ENCODE measurements around the gene HAGH.
"Not testable (repeated sequence)": the region's sequence is repeated elsewhere in the genome, so short reads cannot be mapped to it uniquely, and the experiment has no call there.

Gene HAGH

DNA sequence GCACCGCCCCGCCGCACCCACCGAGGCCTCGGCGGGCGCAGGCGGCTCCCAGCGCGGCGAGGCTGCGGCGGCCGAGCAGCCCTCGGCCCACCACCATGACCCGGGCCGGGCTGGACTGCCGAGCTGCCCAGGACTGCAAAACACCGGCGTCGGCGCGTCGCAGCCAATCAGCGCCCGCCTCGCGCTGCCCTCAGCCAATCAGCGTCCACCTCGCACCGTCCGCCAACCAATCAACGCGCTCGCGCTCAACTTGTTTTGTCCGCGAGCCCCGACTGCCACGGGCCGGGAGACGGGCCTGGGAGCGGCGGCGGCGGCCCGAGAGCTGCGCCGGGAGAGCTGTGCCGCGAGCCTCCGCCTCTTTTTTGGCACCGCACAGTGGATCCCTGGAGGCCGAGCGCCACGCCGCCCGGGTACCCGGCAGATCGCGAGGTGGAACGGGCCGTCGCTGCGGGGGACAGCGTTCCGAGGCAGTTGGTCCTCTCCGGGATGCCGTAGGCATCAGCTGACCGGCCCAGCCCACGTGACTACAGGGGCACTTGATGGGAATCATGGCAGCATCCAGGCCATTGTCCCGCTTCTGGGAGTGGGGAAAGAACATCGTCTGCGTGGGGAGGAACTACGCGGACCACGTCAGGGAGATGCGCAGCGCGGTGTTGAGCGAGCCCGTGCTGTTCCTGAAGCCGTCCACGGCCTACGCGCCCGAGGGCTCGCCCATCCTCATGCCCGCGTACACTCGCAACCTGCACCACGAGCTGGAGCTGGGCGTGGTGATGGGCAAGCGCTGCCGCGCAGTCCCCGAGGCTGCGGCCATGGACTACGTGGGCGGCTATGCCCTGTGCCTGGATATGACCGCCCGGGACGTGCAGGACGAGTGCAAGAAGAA, at the start of gene HAGH, which contains the start of gene FAHD1:
Gene HAGH, minus strand, starts transcription at position 135 of the 883 bp plus-strand sequence. Its CDS starts 38 bp downstream, at position 97.
Gene FAHD1, plus strand, starts transcription at position 516 of the 883 bp plus-strand sequence. Its CDS starts 33 bp downstream, at position 549.
- peak; percentile 86 for DNase-seq

DNA sequence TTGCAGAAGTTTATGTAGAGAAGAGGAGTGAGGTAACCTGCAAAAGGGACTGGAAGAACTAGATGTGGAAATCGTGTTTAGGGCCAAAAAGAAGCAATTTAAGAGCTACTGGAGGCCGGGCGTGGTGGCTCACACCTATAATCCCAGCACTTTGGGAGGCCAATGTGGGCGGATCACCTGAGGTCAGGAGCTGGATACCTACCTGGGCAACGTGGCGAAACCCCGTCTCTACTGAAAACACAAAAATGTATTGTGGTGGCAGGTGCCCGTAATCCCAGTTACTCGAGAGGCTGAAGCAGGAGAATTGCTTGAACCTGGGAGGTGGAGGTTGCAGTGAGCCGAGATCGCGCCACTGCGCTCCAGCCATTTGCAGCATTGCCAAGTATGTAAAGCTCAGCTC, 49.4 kb upstream of the HAGH start:
- DNase-seq: not testable (repeated sequence)

DNA sequence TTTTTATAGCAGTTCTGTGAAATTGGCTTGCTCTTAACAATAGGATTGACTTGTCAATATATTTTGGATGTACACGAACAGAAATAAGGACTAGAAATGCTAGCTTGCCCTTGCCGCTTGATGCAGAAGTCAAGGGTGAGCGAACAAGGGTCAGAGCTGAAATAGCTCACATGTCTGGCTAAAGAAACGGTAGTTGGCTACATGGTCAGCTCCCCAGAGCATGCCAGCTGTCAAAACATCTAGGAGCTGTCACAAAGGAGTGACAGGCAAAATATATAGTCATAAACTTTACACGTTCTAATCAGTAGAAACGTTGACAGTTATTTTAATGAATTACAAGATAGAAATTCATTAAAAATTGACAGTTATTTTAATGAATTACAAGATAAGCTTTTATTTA, 48.2 kb upstream of the HAGH start:
- no peak for DNase-seq

DNA sequence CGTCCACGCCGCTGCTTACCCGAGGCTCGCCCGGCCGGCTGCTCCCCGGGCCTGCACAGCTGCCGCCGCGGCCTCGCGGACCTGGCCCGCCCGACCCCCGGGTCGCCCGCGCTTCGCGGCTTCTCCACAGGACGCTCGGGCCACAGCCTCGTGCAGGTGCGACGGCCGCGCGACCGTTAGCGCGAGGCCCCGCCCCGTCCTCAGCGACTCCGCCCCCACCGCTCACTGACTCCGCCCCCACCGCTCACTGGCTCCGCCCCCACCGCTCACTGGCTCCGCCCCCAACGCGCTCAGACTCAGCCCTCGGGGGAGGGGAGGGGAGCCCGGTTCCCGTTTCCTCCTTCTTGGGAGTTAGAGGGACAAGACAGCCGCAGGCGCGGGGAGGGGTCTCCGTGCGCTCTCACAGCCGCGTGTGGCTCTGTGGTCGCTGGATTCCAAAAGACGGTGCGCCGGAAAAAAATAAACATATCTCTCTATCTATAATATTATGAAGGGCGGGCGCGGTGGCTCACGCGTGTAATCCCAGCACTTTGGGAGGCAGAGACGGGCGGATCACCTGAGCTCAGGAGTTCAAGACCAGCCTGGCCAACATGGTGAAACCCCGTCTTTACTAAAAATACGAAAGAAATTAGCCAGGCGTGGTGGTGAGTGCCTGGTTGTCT, 45.5 kb upstream of the HAGH start, which contains the start of gene MEIOB:
Gene MEIOB, minus strand, starts transcription at position 191 of the 662 bp plus-strand sequence. CDS start 3,989 bp downstream, outside the sequence.
- DNase-seq: peak; percentile 39

DNA sequence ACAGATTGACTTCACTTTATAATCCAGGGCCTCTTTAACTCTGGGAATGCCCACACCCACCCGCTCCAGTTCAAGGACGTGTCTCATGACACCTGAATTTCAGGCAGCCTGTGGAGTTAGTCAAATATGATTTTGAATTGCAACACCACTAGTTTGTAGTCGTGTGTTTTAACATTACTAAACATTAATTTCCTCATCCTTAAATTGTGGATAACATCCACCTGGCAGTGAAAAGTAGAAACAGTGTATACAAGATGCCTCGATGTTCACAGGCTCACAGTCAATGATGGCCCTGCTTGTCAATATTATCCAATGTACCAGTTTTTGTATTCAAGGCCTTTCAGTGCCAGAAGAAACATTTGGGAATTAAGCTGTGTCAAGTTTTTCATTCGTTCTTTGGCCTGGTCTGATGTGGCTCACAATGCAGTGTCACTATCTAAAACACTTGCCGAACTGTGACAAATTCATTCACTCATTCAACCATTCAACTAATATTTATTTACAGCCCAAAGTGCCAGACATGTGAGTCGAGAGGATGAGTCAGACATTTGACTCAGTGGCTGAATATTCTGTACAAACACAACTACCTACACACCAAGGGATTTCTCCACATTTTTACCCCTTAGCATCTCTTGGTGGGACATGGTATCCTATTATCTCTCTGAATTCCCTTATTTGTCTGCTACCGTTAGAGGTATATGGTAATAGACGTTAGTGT, 43.9 kb upstream of the HAGH start:
- DNase-seq: no peak

DNA sequence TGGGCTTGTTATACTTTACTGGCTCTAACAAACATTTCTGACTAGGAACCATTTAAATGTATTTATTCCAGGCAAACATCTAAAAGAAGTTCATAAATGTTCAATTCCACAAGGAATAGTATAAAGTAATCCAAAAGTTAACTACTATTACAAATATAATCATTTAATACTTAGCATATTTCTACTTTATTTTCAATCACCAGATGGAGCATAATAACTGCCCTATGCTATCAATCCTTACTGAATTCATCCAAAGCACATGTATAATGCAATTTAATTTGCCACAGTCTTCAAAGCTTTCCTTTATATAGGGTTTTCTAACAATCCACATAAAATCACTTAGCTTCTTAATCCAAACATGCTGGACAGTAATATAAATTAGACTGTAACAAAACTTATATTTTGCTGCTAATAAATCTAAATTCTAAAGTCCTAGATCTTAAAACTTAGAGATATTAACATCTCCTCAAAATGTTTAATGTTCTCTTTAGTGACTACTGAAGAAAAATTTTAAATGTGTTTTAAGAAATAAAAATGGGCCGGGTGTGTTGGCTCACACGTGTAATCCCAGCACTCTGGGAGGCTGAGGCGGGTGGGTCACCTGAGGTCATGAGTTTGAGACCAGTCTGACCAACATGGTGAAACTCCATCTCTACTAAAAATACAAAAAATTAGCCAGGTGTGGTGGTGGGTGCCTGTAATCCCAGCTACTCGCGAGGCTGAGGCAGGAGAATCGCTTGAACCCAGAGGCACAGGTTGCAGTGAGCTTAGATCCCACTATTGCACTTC, 39.5 kb upstream of the HAGH start:
- no peak for DNase-seq

DNA sequence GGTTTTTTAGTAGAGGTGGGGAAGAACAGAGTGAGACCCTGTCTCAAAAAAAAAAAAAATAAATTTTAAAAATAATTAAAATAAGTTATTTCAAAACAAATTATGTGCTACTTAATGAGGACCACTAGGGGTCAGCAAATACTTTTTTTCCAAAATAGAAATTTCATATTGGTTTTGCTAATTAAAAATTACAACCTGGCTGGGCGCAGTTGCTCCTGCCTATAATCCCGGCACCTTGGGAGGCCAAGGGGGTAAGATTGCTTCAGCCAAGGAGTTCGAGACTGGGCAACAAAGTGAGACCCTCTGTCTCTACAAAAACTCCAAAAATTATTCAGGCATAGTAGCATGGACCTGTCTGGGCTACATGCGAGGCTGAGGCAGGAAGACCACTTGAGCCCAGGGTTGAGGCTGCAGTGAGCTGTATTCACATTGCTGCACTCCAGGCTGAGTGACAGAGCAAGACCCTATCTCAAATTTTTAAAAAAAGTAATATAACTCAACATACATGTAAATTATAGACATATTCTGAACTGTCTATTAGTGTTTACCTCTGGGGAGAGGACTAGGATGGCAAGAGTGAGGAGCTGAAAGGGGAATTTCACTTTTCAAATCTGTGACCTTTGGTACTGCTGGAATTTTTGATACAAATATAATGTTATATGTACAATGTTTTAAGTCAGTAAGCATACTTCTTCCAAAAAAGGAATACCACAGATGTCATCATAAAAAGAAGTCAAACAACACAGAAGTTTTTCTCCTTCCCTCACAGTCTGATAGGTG, 37.2 kb upstream of the HAGH start:
- no peak for DNase-seq

DNA sequence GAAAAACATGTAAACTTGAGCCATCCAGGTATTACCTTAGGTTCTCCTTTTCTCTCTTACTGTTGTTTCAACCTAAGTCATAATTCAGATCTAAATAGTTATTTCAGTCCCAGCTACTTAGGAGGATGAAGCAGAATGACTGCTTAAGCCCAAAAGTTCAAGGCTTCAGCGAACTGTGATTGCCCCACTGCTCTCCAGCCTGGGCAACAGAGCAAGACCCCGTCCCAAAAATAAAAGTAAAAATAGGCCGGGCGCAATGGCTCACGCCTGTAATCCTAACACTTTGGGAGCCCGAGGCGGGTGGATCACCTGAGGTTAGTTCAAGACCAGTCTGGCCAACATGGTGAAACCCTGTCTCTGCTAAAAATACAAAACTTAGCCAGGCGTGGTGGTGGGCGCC, 35.8 kb upstream of the HAGH start:
- DNase-seq: no peak

DNA sequence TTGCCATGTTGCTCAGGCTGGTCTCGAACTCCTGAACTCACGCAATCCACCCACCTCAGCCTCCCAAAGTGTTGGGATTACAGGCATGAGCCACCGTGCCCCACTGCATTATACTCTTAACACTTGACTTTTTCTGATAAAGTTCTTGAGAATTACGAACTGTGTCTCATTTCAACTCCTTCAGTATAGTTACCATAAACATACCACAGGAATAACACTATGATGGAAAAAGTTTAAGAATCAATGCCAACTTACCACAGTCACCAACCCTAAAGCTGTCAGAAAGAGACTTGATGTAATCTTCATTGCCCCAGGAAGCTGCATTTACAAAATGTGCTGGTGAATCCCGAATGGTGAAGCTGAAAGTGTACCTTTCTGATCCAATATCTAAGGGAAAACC, 35.1 kb upstream of the HAGH start:
- no peak for DNase-seq

DNA sequence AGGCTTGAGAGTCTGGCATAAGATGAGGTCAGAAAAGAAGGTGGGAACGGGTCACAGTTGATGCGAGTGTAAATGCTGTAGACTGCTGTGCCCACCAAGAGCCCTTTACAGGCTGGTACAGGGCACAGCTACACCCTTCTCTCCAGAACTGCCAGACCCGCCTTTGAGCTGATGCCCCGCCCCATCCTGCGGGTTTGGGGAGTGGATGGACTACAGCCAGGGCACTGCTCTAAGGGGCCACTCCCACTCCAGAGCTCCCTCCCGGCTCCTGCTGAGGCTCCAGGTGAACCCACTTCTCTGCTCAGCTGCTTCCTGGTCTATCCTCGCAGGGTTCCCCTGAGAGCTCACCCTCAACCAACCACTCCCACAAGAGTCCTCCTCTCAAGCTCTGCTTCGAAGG, 33.0 kb upstream of the HAGH start:
- DNase-seq: no peak

DNA sequence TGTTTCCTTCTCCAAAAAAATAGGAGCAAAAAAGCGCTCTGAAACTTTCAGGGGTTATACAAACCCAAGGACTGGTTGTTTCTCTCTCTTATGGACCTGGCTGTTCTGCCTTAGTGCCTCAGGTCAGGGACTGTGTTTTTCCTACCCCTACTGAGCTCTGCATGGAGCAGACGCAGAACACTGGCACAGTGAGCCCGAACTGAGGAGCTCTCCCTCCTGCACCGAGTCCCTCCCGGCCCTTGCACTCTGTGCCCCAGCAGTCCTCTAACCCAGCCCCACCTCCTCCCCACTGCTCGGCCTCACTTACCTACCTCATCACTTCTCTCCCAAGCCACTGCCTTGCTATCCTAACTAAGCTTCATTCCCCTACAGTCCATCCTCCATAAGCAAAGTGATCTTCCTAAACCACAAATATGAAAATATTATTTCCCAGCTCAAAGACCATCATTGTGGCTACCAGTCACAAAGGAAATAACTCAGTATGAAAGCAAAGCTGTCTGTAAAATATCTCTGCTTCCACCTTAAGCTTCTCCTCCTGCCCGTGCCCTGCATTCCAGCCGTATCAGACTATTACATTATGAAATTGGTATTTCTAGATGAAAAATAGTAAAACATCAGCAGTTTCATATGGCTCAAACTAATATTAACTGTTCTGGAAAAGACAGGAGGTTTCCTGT, 31.7 kb upstream of the HAGH start:
- no peak for DNase-seq

DNA sequence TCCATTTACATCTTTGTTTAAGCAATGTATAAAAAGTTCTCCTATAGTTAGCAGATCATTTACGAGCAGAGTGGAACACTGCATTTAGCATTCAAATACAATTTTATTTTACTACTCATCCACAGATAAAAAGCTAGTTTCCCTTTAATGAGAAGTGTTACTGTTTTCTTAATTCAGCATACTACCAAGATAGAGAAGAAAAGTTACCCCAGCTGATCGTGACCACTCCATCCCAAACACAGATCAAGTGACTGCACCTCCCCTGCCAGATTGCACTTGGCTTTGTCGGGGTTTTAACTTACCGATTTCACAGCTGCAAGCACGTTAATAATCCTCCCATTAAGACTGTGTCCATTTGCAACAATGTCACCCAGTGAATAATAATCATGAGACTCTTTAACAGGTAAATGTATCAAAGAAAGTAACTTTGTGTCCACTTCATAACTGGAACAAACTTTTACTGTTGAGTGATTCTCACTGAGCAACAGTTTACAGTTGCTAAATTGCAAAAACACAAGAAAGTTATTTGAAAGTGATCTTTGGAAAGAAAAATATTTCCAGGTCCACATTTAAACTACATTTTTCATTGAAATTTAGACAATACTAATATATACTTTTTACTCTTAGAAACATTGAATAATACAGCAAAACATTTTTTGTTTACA, 30.9 kb upstream of the HAGH start:
- DNase-seq: no peak

DNA sequence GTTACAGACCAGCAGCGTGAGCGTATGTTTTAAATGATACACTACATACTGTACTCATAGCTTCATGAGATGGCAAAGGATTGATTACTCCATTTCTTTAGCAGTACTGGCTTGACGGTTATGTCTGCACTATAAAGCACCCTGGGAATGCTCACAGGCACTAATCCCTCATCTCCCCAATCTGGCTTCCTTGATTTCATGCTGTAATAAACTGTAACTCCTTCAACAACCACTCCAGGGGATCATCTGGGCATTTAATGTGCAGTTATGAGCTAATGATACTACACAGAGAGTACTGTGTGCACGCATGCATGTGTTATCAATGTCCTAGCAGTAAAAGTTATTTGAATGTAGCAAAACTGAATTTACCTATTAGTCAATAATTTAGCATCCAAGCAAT, 25.2 kb upstream of the HAGH start:
- DNase-seq: no peak

DNA sequence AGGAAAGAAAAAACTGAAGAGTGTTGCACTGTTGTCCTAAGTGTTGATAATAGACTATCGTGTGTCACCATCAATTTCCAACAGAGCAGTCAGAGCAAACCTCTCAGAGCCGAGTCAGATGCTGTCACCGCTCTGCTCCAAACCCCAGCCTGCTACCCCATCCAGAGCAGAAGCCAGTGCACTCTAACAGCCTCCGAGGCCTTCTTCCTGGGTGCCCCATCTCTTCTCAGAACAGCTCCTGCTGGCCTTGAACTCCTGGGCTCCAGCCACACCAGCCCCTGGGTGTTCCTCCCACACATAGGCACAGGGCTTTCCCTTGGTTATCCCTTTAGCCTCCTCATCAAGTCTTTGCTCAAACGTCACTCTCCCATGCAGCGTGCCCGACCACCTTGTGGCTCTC, 24.4 kb upstream of the HAGH start:
- DNase-seq: no peak

DNA sequence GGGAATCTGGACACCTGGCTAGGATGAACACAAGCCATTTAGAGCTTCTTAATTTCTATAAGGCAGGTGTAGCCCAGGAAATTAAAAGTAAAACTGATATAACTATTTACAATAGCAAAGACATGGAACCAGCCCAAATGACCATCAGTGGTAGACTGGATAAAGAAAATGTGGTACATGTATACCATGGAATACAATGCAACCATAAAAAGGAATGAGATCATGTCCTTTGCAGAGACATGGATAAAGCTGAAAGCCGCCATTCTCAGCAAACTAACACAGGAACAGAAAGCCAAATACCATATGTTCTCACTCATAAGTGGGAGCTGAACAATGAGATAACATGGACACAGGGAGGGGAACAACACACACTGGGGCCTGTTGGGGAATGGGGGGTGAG, 19.8 kb upstream of the HAGH start:
- no peak for DNase-seq

DNA sequence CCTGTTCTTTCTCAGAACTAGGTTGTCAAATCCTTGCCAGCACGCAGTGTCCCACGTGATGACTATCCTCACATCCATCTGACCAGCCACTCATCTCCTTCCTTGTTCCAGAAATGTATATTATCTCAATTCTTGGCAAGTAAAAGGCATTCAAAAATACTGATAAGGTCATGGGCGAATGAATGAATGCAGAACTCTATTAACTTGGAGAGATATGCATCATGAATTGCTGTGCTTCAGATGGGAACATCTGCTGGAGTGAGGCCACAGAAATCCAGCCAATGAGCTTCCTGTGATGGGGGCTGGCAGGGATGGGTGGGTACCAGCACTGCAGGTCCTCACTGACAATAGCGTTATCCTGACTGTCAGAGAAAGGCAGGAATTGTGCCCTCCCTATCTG, 19.4 kb upstream of the HAGH start:
- no peak for DNase-seq

DNA sequence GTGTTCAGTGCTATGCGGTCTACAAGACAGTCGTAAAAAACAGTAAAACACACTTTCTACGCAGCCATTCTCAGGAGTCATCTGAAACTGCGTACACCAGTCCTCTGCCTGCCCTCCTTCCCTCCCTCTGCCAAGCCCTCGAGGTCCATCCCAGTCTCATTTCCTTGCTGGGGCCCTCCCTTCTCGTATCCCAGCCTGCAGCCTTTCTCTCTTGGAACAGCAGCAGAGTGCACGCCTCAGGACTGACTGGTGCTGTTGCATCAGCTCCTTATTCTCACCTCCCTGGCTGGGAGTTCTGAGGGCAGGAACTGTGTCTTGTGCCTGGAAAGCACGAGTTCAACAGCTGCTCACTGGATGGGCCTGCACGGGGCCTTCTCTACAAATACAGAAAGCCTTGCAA, 12.9 kb upstream of the HAGH start:
- DNase-seq: no peak

DNA sequence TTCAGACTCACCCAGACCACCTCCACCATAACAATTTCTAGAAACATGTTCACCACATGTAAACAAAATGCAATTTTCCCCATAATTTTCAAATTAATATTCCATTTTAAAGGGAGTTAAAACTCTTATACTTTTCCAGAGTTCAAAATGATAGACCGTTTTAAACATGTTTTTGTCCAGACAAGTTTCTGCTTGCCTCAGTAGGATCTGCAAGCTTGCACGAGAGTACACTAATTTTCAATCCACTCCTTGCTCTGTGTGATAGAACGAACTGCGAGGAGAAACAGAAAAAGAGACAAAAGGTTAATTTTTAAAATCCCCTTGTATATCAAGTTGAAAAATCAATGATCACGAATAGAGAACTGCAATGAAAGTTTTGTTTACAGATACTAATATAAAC, 7.5 kb upstream of the HAGH start:
- DNase-seq: no peak

DNA sequence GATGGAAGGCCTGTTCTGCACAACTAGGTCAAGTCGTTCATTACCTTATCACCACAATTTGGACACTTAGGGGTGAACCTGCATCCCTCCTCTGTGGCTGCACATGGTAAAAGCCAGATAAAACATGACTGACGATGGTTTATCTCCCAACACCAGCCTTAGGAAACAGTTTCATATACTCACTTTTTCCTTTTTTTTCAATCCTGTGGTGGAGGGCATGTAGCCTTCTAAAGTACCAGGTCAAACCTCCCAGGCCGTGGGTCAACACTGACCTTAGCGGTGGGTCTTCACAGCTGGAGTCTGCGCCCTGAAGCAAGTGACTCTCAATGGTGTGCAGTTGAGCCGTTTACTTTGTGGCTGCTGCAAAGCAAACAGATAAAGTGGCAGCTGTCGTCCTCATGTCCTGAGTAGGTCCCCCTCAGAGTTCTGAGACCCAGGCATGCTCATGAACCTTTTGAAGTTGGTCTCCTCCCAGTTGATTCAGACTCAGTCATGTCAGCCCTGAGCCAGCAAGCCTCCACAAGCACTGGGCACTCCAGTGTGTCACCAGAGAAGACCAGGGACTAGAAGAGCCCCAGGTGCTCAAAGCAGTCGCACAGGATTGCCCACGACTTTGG, 6.3 kb upstream of the HAGH start:
- DNase-seq: no peak

Measured in stimulated activated CD4-positive, alpha-beta T cell treated with anti-CD3 and anti-CD28 coated beads, Interleukin-12 subunit alpha, Interleukin-12 subunit beta, amount 100 ng/mL, for 4 hours (primary cell).